GM13977 (cell line): ENCODE measurements around the gene CSRP1.

Experiments used
- DNase-seq: peaks from one replicate; pipeline ENCODE4 v3.0.0; 2012; ENCODE audit warnings: low spot score
- CTCF ChIP-seq: IDR thresholded peaks from 2 replicates; pipeline ENCODE4 v1.5.1; 2012; ENCODE audit warnings: mild to moderate bottlenecking, control low read depth; ENCODE audit not compliant: insufficient read depth; ENCODE audit errors: extremely low read depth, missing control alignments
- in situ Hi-C: fragments of 300-500 bp; cut with MboI; formaldehyde crosslinking; loops from one replicate; pipeline ENCODE4 v1.12.0; 2022; ENCODE audit warnings: low sequenced_read_pairs, low pct_unique_long_range_greater_than_20kb, mixed read lengths, inconsistent platforms; ENCODE audit not compliant: unreplicated experiment

The CSRP1 gene

DNA sequence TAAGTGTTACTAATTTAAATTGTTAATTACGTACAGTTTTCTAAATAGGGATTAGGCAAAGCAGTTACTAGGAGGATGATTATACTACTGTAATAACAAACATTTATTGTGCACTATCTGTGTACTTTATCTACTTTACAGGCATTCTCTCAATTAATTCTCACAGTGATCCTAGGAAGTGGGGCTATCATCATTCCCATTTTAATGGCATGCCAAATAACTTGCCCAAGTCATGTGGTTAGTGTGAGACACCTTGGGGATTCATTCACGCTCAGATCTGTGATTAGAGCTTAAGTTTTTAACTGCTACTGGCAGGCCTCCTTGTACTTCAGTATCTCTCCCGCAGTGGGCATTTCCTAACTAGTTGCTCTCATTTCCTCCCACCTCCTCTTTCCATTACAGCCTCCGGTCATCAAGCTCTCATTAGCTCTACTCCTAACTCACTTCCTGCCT, 49.4 kb downstream of the CSRP1 start:
- no peak for DNase-seq
- in situ Hi-C loops: no loop called here
- no peak for TF ChIP-seq CTCF

DNA sequence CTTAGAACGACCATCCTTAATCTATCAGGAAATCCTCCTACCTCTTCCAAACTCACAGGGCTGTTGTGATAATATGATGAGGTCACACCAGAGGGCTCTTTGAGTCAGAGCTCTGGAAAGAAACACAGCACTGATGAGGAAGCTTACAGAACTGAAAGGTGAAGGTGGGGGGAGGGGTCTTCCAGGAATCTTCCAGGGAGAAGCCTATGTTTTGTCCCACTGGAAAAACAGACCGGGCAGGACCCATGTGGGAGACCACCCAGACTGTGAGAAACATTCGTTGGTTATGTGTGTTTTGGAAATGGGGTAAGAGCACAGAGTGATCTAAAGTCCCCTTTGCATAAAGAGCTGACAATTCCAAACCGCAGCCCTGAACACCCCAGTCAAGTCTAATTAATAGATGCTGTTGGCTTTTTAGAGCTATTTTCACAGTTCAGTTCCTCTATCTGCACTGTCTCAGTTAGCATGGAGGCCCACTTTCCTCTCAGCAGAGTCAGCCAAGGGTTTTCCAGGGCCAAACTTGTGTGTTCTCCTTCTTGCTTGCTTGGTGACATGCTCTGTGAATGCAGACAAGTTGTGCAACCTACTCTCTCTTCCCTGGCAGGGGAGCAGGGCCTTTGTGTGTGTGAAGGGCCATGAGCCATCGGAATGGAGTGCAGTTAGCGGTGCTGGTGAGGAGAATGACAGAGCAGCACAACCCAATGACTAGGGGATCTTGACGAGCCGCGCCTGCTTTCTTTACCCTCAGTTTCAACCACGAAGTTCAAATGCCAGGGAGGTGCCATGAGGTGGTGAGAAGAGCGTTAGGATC, 50.2 kb downstream of the CSRP1 start:
- in situ Hi-C loops: no loop called here
- DNase-seq: no peak
- no peak for TF ChIP-seq CTCF

GRCh38 chr1:201455098-201455497, 51.8 kb downstream of the CSRP1 start:
- DNase-seq: no peak
- TF ChIP-seq CTCF: no peak
- in situ Hi-C loops: no loop called here

DNA sequence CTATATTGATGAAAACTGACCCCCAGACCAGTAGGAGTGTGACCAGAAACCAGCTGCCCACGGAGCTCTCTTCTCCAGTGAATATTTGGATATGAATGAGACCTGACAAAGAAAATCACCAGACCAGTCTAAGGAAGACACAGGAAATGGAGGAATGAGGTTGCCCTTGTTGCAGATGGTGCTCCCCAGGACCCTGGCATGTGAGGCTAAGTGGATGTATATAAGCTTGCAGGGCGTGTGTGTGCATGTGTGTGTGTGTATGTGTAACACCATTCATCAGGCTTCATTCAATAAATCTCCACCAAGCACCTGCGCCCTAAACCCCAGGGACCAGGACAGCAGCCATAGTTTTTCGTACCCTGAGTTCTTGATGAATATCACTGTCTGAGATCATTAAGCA, 52.3 kb downstream of the CSRP1 start:
- no peak for DNase-seq
- no peak for TF ChIP-seq CTCF
- in situ Hi-C loops: no loop called here

GRCh38 chr1:201452866-201453265, 54.1 kb downstream of the CSRP1 start:
- TF ChIP-seq CTCF: no peak
- no peak for DNase-seq
- in situ Hi-C loops: no loop called here

- TF ChIP-seq CTCF: no peak
These were observed 56.1 kb downstream of the CSRP1 start for GRCh38 chr1:201450721-201451291.

More at GRCh38 chr1:201450721-201451291, 56.1 kb downstream of the CSRP1 start:
- no peak for DNase-seq
- in situ Hi-C loops: no loop called here
